Measurements from ENCODE around the gene MLH3.
"Not testable (repeated sequence)": the region's sequence is repeated elsewhere in the genome, so short reads cannot be mapped to it uniquely, and the experiment has no call there.

The MLH3 gene

DNA sequence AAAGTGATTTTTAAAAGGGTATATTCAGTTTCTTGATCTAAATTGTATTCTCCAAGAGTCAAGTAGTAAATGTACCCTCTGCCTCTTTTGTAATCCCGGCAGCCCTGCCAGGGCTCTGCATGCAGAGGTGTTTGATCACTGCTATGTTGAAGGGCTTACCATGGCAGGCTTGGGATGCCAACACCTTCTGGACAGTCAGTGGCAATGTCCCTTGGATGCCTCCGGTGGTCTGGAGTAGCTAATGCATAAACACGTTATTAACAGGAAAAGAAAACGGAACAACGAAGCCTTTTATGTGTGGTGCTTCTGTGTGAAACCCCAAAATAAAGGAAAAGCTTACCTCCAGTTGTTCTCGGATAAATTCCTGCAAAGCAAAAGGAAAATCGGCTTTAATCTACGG, 28.6 kb downstream of the MLH3 start:
- peak in 1 of 2 donors; percentile 19 for DNase-seq

DNA sequence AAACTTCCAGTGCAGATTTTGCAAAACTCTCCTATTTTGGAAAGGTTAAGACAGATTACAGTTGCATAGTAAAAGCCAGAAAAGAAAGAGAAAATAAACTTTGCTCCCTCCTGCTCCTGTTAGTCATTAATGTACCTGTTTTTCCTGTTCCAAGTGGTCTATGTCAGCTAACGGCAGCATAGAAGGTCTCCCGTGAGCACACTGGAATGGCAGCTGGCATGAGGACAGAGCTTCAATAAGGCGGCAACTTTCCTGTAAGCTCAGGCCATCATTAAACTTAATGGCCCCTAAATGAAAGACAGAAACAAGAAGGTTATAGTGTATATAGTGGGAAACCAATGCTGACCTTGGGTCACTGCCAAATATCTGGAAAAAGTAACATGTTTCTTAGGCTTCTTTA, 32.6 kb downstream of the MLH3 start:
- DNase-seq = no peak

DNA sequence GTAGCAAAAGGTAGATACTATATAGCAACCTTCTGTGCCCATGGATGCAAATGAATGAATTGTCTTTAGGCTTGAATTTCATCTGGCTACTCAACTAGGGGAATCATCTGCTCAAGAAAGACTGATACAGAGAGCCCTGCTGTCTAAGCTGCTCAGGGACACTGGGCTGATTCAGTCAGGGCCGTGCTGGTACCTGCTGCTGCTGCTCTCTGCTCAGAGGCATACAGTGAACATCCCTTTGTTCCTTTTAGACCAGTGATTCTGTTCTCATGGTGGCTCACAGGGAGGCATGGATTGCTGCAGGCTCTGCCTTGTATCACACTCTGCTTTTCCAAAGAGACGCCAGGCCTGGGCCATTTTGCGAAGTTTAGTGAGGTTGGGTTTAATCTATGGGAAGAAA, 34.5 kb downstream of the MLH3 start:
- no peak for DNase-seq

DNA sequence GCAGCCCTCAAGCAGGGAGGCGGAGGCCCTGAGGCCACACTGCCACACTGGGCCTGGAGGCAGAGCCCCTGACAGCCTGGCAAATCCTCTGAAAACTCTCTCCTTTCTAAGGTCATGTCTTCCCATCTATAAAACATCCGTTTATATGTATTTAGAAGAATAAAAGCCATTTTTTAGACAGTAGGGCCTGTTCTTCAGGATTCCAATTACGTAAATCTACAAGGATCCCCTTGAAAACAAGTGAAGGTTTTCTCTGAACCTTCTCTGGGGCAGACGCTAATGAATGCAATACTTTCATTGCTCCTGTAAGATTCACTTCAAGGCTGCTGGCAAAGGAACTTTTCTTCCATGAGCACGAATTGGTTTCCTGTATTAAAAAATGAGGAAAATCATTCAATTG, 35.8 kb downstream of the MLH3 start:
- no peak for DNase-seq

DNA sequence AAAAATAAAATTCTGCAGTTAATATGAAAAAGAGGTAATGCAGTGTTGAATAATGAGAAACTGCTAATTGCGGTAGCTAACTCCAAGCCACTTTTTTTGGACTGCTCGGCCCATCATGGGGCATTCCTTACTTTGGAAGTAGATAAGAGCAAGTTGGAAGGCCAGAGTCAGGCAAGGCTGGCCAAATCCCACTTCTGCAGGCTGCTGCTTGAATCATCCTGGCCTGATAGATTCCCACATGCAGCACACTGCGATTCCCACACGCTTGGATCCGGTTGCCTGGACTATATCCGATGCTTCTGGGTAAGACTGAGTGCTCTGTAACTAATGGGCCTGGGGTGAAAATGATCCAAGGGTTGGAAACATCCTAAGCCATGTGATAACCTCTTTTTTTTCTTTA, 38.0 kb downstream of the MLH3 start:
- DNase-seq = no peak

DNA sequence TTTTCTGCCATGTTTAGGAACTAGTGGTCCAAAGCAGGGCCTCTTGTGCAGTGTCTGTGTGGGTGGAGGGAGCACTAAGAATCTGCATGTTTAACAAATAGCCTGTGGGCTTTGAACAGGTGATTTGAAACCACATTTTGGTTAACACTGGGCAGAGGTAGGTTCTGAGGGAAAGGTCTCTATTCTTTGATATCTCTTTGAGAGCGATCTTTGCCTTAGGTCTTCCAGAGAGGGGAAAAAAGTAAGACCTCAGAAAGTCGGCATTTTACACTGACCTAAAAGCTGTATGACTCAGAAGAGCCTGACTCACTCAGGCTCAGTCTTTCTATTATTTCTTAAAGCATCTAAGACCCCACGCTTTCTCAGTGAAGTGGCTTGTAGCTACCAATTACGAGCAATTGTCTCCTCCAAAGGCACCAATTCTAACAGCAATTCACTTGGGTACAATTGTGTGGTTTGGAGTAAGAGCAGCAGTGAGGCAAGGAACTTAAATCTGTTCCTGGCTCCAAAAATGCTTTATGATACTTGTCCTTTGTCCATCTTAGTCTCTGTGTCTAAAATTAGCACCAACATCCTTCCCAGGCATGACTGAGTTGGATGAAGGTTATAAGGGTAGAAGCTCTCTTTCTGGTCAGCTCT, 39.8 kb downstream of the MLH3 start:
- DNase-seq = no peak

DNA sequence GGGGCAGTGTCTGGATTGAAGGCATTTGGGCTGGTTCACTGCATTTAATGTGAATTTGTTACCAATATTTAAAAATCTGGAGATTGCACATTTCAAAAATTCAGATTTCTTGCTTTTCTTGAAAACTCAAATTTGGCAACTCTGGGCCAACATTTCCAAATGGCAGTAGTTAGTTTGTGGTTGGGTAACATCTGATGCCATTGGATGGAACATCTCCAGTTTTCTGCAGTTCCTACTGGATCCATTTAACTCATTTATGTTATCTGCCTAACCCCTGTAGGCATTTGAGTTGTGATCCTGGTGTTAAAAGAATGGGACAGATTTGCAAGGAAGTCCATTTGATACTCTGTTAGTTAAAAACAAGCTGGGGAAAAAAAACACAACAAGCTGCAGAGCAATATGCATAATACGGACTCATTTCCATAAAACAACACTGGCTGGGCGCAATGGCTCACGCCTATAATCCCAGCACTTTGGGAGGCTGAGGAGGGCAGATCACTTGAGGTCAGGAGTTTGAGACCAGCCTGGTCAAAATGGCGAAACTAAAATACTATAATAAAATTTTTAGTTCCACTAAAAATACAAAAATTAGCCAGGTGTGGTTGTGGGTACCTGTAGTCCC, 40.7 kb downstream of the MLH3 start:
- no peak for DNase-seq

DNA sequence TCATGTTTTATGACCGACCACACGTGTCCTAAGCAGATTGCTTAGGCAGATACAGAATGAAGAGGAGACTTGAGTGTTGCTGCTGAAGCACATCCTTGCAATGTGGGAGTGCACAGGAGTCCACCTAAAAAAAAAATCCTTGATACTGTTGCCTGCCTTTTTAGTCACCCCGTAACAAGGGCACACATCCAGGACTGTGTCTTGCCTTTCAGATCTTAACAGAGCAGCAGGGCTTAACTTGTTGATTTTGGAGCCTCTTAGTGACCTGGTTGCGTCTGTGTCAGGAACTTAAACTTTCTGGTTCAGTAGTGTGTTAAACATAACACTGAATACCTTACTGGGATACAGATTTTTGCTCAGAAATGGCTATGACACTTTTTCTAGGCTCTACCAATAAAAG, 42.1 kb downstream of the MLH3 start:
- no peak for DNase-seq

DNA sequence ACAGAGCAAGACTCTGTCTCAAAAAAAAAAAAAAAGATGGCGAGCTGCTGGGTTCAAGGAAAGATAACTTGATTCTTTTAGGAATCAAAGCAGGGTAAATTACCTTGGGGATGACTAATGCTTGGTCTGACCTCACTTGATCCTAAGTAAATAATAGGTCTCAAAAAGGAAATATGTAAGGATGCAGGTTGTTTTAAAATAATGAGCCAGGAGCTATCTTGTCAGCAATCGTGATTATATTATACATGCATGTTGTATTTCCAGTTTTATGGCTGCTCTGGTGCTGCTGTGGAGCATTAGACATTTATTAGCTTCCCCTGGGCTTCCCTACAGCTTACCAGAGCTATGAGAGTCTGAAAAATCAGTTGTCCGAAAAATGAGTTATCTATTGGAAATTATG, 45.9 kb downstream of the MLH3 start:
- DNase-seq = no peak

DNA sequence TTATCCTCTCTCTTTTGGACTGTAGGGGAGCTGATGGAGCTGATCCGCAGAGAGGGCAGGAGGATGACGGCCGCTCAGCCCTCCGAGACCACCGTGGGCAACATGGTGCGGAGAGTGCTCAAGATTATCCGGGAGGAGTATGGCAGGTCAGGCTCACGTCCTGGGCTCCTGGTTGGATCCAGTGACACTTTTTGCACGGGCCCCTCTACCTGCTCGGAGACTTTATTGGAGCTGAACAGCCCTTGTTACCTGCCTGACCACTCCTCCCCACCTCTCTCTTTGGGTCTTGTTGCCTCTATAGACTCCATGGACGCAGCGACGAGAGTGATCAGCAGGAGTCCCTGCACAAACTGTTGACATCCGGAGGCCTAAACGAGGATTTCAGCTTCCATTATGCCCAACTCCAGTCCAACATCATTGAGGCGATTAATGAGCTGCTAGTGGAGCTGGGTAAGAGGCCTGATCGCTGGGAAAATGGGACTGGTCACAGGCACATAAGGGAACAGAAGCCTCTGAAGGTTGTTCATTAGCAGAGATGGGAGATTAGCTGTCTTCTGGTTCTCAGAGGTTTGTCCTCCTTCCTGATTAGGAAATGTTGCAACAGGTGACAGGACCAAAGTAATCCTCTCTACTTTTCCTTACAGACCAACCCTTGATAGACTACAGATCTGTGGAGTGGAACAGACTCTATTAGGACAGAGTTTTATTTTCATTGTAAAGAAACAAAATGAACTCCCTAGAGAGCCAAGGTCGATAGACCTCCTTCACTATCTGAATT, 47.8 kb downstream of the MLH3 start:
- DNase-seq = no peak

DNA sequence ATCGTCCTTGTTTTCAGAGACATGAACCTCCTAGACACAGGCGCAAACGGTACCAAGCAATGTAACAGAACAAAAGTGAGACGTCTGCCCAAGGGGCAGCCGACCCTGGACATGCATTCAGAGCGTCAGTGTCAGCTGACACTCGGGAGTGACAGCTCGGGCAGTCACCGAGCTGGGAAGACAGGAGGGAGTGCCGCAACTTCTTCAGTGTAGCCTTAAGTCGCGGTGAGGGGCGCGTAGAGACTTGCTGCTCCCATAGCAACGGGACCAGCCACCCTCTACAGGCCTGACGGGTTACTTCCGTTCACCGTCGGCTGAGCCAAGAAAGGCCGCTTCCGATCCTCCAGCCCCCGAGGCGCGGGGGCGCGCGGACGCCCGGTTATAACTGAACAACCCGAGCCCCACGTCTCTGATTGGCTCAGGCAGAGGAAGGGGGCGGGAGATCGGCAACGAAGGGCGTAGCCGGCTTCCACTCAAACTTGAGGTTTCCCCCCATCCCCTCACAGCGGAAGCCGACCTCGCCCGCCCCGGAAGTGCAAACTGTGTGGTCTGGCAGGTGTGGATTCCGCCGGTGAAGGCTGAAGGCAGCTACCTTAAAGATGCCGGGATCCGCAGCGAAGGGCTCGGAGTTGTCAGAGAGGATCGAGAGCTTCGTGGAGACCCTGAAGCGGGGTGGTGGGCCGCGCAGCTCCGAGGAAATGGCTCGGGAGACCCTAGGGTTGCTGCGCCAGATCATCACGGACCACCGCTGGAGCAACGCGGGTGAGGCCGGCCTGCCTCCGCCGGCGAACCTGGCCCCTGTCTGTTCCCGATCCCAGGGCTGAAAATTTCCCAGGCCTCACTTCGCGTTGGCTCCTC, 48.6 kb downstream of the MLH3 start, which contains the start of gene EIF2B2:
Gene EIF2B2 (plus strand): TSS at position 530 of the 858 bp plus-strand sequence. CDS start 70 bp downstream, at position 600.
- peak; percentile 99 for DNase-seq

DNA sequence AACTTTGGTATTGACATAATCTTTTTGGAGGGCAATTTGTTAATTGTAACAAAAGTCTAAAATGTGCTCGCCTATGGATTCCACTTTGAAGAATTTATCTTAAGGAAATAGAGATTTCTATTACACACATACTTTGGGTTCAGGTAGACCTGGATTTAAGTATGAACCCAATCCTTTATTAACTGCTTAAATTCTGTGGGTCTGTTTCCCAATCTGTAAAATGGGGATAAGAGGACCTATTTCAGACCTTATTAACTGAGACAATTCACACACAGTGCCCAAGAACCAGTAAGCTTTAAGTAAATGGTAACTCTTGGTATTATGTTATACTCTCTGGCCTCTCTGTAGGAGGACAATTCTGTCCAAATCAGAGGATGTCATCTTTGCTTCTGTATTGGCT, 49.4 kb downstream of the MLH3 start:
- DNase-seq = no peak

DNA sequence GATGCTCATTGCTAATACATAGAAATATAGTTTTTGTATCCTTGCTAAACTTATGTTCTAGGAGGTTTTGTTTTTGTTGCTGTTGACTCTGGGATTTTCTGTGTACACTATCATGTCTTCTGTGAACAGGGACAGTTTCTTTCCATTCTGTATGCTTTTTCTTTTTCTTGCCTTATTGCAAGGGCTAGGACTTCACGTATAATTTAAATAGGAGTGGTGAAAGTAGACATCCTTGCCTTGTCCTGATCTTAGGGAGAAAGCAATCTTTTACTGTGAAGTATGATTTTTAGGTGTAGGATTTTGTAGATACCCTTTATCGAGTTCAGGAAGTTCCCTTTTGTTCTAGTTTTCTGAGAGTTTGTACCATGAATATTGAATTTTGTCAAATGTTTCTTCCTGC, 50.0 kb downstream of the MLH3 start:
- DNase-seq = no peak

DNA sequence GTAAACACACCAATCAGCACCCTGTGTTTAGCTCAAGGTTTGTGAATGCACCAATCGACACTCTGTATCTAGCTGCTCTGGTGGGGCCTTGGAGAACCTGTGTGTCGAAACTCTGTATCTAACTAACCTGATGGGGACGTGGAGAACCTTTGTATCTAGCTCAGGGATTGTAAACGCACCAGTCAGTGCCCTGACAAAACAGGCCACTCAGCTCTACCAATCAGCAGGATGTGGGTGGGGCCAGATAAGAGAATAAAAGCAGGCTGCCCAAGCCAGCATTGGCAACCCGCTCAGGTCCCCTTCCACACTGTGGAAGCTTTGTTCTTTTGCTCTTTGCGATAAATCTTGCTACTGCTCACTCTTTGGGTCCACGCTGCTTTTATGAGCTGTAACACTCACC, 55.5 kb downstream of the MLH3 start:
- not testable (repeated sequence) for DNase-seq

DNA sequence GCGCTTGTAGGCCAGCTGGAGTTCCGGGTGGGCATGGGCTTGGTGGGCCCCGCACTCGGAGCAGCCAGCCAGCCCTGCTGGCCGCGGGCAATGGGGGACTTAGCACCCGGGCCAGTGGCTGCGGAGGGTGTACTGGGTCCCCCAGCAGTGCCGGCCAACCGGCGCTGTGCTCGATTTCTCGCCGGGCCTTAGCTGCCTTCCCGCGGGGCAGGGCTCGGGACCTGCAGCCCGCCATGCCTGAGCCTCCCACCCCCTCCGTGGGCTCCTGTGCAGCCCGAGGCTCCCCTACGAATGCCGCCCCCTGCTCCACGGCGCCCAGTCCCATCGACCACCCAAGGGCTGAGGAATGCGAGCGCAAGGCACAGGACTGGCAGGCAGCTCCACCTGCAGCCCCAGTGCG, 57.1 kb downstream of the MLH3 start:
- not testable (repeated sequence) for DNase-seq

DNA sequence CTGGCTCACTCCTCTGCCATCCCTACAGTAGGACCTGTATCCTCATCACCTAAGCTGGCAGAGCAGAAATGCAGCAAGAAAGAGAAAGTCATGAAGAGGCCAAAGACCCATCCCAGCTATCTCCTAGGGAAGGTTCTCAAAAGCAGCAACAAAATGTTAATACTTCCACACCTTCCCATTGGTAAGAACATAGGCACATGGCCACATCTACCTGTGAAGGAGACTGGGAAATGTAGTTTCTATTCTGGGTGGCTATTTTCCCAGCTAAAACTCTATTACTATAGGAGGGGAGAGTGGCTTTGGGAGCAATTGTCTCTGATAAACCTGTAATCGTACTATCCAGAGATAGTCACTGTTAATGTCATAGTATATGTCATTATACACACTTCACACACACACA, 62.3 kb downstream of the MLH3 start:
- DNase-seq = no peak

DNA sequence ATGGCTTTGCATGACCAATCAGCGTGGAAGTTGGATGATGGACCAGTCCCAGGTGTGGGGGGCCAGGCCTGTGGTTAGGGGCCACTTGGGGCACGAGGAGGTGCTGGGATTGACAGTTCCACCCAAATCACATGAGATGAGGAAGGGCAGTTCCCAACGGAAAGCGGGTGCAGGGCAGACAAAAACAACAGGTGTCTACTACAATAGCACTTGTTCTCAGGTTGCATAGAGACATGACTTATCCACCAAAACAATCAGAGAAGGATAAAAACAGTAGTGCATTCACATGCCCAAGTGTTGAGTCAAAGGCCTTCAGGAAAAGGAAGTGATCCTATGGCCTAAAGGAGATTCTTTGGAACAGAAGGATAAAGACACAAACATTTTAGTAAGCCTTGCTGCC, 63.1 kb downstream of the MLH3 start:
- DNase-seq = no peak

DNA sequence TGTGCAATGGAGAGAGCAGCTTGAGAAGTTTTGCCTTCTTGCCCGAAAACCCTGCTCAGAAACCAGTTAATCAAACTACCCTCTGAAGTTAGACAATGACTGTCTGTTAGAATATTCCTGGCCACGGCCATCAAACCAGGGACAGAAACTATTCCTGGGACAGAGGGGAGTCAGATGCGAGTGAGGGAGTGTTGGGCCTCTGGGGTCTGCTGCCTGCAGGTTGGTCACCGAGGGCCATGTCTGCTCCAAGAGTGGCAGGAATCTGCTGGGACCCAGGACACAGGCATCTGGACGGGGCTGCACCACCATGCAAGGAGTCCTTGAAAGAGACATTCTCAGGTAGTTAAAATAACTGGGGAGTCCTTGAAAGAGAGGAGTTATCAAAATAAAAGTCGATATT, 65.5 kb downstream of the MLH3 start:
- no peak for DNase-seq

DNA sequence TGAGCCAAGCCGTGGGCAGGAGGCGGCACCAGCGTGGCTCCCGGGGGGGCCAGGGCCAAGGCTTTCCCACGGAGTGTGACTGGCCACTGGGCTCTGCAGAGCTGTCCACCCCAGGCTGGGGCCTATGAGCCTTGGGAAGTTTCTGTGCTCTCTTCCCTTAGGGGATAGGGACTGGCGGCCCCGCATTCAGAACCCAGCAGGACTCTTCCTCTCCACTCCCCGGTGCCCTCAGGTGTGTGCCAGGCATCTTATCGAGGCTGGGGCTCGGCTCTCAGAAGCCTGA, 66.3 kb downstream of the MLH3 start:
- DNase-seq = no peak

DNA sequence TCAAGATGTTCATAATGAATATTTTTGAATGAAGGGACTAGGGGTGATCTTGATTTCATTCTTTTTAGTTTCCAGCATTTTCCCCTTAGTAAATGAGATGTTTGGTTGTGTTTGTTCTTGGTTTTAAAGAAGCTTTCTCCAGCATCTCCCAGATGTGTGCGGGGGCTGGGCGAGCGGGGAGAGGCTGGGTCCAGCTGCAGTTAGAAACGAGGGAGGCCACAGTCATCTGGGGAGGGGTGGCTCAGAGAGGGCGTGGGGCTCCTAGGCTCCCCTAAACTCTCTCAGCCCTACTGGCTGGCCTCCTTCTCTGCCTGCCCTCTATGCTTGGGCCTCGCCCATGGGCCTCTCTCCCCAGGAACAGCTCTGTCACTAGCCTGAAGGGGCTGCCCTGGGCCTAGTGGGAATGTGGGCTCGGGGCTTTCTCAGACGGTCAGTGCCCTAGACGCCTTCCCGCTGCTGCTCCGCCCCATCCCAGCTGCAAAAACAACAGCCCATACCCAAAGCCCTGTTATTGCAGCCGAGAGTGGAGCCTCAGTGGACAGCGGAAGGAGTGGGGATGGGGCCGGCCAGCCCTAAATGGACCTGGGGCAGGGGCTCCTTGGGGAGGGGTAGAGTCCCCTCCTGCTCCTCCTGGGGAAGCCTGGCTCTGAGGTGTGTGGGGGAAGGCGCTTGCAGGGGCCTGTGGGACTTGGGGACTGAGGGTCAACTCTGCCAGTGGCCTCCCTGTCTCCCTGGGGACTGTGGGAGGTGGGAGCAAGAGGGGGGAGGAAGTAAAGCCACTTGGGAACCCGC, 66.8 kb downstream of the MLH3 start:
- DNase-seq = no peak

DNA sequence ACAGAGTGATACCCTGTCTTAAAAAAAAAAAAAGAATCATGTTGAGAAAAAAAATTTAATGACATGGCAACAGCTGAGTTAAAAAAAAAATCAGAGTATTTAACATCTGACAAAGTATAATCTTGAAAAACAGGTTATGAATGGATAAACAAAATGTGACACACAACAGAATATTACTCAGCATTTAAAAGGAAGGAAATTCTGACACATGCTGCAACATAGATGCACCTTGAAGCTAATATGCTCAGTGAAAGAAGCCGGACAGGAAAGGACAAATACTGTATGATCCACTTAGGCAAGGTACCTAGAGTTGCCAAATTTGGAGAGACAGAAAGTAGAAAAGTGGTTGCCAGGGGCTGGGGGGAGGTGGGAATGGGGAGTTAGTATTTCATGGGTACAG, 67.9 kb downstream of the MLH3 start:
- DNase-seq = no peak

DNA sequence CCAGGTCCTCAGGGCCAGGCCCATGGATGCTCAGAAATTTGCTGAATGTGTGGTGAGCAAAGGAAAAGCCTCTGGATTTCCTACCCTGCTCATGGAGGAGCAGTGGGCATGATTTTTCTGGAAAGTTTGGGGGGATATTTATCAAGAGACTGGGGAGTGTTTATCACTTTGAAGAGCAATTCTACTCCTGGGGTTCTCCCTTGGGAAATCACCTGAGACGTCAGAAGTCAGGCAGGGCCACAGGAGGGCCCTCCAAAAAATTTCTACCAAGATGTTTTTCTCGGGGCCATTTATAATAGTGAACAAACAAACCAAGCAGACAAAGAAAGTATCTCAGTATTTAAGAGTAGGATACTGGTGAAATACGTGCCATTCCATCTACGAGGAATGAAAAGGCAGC, 68.6 kb downstream of the MLH3 start:
- no peak for DNase-seq

DNA sequence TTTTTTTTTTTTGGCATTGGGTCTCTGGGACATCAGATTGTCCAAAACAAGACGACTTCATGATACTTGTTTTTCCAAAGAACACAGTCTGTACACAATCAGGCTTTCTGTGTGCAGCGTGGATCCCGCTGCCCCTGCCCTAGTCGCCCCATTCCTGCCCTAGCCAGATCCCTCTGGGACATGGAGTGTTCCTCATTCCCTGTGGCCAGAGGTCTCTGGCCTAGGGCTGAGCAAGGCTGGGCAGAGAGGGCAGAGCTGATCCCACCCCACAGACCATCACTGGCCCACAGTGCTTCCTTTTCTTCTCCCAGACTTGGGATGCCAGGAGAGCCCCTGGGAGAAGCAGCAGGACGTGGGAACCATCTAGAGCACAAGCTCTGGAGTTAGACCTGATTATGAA, 69.4 kb downstream of the MLH3 start:
- DNase-seq = no peak
